H1 (cell line): ENCODE data around the gene TAMALIN.

Source experiments
- CEBPB ChIP-seq: IDR thresholded peaks from 2 replicates; pipeline ENCODE4 v1.6.1; 2012; ENCODE audit warnings: low read depth, low read length
- CHD1 ChIP-seq: IDR thresholded peaks from 2 replicates; pipeline ENCODE4 v1.6.1; 2012; ENCODE audit warnings: low read depth, low read length, improper control_type of control experiment
- CTCF ChIP-seq, 3 experiments: IDR thresholded peaks; 1 replicate in 2 of 3; 2 replicates in 1 of 3; pipeline versions ENCODE4 v1.5.1 to v1.6.1; 2011; ENCODE audit warnings: low read length in 3 of 3, mild to moderate bottlenecking in 3 of 3, inconsistent platforms in 2 of 3, low read depth in 1 of 3, moderate library complexity in 1 of 3; ENCODE audit not compliant: insufficient read depth in 1 of 3; ENCODE audit errors: control extremely low read depth in 1 of 3
- HDAC2 ChIP-seq, 2 experiments: fragments of 300-600 bp in 1 of 2; sonication (generic) in 1 of 2; IDR thresholded peaks; 2 replicates each; pipeline ENCODE4 v1.6.1; 2011 to 2012; ENCODE audit warnings: low read depth in 2 of 2, low read length in 2 of 2, mild to moderate bottlenecking in 2 of 2, moderate library complexity in 2 of 2, borderline replicate concordance in 1 of 2, inconsistent platforms in 1 of 2
- POLR2AphosphoS5 ChIP-seq: IDR thresholded peaks from 2 replicates; pipeline ENCODE4 v1.6.1; 2011; ENCODE audit warnings: low read depth, low read length
- RBBP5 ChIP-seq: IDR thresholded peaks from 2 replicates; pipeline ENCODE4 v1.7.1; 2012; ENCODE audit warnings: low read depth, mild to moderate bottlenecking, inconsistent platforms, low read length, moderate library complexity, borderline replicate concordance
- TBP ChIP-seq: IDR thresholded peaks from 2 replicates; pipeline ENCODE4 v1.6.1; 2011; ENCODE audit warnings: low read depth, low read length, improper control_type of control experiment

- TF ChIP-seq CTCF (IDR thresholded peaks at IDR 0.05; ENCODE audit: control extremely low read depth in 1 of 3, insufficient read depth in 1 of 3, low read depth in 1 of 3, low read length in 3 of 3) (no peak), CHD1 (no peak), RBBP5 (no peak), CEBPB (no peak), HDAC2 (IDR thresholded peaks at IDR 0.05; ENCODE audit: borderline replicate concordance in 1 of 2, low read depth in 2 of 2, low read length in 2 of 2) (no peak), POLR2AphosphoS5 (no peak), TBP (no peak)
Observed at GRCh38 chr12:51980809-51981127, 26.0 kb upstream of the TAMALIN start.
